ENCODE measurements around the gene C4orf51.
"Not testable (repeated sequence)": the region's sequence is repeated elsewhere in the genome, so short reads cannot be mapped to it uniquely, and the experiment has no call there.

C4orf51 gene

DNA sequence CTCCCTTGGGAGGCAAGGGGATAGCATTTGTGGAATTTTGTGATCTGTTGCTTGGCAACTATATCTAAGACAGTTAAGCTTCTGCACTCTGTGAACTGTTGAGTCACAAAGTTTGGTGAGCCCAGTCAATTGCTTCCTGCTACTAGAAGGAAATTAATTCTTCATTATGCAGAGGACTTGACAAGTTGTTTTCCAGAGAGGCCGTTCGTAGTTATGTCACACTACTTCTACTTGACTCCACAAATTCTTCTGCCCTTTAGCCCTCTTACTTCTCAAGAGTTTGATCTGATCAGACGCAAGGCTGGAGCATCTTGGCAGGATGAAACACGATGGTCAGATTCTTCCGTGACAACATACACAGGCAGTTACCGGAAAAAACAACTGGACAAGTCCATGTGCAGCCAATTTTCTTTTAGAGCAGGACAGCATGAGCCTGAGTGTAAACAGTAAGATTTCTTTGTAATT lies at the start of gene C4orf51:
C4orf51 (plus strand) TSS at position 156 of the 465 bp plus-strand sequence; CDS start at position 214, 58 bp downstream.
- no peak for FAIRE-seq

DNA sequence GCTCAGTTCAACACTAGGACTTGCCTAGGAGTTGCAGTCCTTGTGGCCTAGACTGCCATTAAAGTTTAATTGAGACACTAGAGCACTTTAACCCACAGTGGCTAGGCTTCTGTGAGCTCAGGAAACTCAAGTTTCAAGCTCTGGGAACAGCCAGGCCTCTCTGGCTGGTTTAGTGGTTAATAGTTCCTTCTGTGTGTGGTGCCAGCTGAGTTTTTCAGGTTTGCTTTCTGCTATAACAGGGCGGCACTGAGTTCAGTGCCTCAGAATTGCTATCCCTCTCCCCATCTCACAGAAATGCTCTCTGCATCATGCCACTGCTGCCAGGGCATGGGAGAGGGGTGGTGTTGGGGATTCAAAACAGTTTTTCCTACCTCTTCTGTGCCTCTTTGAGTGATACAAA lies 44.8 kb upstream of the C4orf51 start:
- FAIRE-seq, result no peak

DNA sequence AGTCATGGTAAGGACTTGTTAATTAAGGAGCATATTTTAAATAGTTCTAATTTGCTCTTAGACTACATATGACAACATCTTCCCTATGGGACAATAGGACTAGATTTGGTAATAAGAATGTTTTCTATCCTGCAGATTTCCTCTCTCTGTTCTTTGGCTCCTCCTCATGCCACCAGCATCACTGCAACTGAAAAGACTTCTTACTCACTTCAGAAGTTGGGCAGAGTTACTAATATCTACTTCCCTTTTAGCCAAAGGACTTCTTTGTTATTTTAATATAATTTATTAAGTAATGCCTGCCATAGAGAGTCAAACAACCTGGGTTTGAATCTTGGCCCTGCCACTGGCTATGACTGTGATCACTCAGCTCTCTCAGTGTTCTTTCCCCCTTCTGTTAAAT lies 44.3 kb upstream of the C4orf51 start:
- no peak for FAIRE-seq

- FAIRE-seq, result no peak
Observed at GRCh38 chr4:145639186-145639698, 40.7 kb upstream of the C4orf51 start.

DNA sequence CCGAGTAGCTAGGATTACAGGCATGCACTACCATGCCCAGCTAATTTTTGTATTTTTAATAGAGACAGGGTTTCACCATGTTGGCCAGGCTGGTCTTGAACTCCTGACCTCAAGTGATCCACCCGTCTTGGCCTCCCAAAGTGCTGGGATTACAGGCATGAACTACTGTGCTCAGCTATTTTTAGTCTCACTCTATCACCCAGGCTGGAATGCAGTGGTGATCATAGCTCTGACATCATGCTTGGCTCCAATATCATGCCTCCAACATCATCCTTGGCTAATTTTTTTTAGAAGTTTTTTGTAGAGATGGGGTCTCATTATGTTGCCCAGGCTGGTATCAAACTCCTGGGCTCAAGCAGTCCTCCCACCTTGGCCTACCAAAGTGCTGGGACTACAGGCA lies 39.7 kb upstream of the C4orf51 start:
- not testable (repeated sequence) for FAIRE-seq

- FAIRE-seq, result no peak
Observed at GRCh38 chr4:145643295-145643694, 36.7 kb upstream of the C4orf51 start.

DNA sequence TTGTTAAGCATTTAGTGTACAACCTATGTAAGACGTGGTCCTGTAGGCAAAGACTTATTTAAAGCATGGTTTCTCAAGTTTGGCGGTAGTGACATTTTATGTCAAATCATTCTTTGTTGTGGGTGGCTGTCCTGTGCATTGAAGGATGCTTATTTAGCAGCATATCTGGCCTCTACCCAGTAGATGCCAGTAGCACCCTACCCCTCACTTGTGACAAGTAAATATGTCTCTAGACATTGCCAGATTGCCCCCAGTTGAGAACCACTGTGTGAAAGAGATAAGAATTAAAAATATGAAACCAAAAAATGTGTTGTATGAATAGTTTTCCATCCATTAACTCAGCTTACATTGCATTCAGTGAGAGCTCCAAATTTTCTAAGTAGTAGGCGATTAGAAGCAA lies 35.2 kb upstream of the C4orf51 start:
- no peak for FAIRE-seq

DNA sequence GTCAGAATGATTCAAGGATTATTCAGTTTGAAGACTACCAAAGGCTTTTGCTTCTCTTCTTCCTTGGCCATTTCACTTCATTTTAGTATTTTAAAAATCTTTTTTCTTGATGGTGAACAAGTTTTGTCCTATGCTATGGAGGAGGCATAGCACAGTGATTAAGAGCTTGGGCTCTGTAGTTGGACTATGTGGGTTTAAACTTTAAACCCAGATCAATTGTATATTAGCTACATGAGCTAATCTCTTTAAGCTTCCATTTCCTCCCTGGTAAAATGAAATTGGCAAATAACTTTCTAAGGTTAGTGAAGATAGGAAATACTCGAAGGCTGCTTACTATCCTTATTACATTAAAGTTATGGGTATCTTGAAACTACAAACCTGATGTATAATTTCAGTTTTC lies 23.8 kb upstream of the C4orf51 start:
- no peak for FAIRE-seq

DNA sequence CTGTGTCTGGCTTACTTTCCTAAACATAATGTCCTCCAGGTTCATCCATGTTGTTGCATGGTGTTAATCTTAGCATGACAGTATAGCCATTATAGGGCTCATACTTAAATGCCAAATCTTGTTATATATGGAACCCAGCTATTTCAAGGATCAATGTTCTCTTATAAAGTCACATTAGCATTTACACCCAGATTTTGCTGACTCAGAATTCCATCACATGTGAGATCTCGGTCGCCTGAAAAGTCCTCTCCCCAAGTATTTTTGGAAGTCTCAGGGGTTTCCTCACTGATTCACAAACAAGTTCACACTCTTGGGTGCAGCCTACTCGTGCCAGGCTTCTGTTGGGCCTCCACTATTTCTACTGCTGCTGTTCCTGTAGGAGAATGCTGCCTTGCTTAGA lies 19.9 kb upstream of the C4orf51 start:
- FAIRE-seq, result no peak

DNA sequence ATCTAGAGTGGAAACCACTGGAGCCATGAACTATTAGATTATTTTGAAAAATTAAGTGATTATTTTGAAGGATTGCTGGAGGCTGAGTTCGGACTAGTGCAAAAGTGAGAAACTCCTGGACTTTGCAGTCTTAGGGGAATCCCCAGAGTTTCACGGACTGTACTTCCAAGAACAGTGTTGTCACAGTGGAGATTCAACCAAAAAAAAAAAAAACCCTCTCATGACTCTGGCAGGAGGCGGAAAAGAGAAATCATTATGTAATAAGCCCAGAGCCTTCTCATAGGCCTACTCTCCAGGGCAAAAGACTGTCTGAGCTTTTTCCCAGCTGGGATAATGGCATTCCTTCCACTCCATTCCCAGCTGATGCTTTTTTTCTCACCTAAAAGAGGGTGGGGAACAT lies 16.8 kb upstream of the C4orf51 start:
- no peak for FAIRE-seq

GRCh38 chr4:145665773-145666172 lies 14.2 kb upstream of the C4orf51 start:
- FAIRE-seq, result no peak

DNA sequence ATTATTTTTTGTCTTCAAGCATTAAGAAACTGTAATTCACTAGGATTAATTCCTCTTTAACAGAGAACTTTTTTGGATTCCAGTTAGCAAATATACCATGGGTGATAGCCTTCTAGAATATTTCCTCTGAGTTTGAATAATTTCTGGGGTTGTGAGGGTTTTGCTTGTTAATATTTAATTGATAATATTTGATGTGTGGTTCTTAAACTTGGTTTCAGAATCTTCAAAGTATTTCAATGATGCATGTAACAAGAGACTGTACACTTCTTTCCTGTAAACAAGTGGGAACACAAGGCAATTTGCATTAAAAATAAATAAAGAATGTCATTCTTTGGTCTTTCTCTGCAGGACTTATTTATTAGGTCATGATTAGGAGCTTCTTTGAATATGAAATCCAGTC lies 9.5 kb upstream of the C4orf51 start:
- FAIRE-seq, result no peak

GRCh38 chr4:145679520-145679919 lies 426 bp upstream of the C4orf51 start:
- no peak for FAIRE-seq

DNA sequence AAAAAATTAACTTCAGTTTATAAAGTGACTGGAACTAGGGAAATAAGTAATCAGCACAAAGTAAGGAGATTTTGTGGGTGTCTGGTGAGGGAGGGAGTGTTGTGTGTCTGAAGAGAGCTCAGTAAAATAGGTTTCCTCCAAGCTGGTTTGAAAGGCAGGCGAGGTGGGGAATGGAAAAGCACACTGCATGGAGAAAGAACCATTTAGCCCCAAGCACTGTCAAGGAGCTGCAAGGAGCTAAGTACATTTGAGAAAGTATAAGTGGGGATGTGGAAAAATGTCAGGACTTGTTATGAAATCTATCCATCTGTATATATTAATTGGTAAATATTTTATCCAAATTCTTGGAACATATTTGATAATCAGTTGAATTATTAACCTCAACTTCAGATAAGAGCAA lies 956 bp downstream of the C4orf51 start:
- no peak for FAIRE-seq

- FAIRE-seq, result no peak
Observed at GRCh38 chr4:145681518-145681917, 1.6 kb downstream of the C4orf51 start.

DNA sequence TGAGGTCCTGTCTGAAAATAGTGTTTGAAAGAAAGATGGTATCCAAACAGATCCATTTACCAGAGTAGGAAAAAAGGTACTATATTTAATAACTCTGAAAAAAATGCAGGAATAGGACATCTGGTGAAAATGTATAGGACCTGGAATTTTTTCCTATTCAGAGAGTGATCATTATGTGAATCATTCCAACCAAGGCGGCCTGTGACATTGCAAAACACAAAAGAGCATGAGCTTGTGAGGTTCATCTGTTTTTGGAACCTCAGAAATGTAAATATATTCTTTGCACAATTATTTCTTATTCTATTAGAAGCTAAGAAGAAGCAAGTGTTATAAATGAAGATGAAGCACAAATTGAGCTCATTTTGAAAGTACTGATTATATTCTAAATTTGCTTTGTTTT lies 2.0 kb downstream of the C4orf51 start:
- no peak for FAIRE-seq

DNA sequence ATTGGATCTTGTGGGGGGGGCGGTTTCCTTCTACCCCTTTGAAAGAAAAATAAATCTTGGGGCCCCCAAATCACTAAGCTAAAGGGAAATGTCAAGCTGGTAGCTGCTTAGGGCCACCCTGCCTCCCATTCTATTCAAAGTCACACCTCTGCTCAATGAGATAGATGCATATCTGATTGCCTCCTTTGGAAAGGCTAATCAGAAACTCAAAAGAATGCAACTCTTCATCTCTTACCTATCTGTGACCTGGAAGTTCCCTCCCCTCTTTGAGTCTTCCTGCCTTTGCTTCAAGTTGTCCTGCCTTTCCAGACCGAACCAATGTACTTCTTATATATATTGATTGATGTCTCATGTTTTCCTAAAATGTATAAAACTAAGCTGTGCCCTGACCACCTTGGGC lies 7.0 kb downstream of the C4orf51 start:
- no peak for FAIRE-seq

DNA sequence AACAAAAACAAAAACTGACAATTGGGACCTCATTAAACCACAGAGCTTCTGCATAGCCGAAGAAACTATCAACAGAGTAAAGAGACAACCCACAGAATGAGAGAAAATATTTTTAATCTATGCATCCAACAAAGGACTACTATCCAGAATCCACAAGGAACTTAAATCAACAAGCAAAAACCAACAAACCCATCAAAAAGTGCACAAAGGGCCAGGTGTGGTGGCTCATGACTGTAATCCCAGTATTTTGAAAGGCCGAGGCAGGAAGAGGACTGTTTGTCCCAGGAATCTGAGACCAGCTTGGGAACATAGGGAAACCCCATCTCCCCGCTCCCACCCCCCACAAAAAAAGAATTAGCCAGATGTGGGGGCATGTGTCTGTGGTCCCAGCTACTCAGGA lies 10.7 kb downstream of the C4orf51 start:
- no peak for FAIRE-seq

- FAIRE-seq, result not testable (repeated sequence)
Observed at GRCh38 chr4:145691416-145691815, 11.5 kb downstream of the C4orf51 start.

- FAIRE-seq, result no peak
Observed at GRCh38 chr4:145694929-145695328, 15.0 kb downstream of the C4orf51 start.

DNA sequence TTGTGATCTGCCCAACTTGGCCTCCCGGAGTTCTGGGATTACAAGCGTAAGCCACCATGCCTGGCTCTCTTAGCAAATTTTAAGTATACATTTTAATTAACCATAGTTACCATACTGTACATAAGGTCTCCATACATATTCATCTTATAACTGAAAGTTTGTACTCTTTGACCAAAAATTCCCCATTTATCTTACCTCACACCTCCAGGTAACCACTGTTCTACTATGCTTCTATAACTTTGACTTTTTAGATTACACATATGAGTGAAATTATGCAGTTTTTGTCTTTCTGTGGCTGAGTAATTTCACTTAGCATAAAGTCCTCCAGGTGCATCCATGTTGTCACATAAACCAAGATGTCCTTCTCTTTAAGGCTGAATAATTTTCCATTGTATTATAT lies 17.4 kb downstream of the C4orf51 start:
- no peak for FAIRE-seq

DNA sequence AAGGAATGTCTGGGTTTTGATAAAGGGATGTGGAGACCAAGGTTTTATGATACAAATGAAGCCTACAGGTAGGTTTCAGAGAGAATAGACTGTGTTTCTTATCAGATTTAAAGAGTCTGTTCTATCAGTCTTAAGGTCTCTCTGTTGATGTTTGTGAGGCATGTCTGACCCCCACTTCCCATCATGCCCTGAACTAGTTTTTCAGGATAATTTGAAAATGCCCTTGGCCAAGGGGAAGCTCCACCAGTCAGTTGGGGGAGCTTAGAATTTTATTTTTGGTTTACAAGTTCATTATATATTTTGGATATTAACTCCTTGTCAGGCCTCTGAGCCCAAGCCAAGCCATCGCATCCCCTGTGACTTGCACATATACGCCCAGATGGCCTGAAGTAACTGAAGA lies 18.6 kb downstream of the C4orf51 start:
- no peak for FAIRE-seq

DNA sequence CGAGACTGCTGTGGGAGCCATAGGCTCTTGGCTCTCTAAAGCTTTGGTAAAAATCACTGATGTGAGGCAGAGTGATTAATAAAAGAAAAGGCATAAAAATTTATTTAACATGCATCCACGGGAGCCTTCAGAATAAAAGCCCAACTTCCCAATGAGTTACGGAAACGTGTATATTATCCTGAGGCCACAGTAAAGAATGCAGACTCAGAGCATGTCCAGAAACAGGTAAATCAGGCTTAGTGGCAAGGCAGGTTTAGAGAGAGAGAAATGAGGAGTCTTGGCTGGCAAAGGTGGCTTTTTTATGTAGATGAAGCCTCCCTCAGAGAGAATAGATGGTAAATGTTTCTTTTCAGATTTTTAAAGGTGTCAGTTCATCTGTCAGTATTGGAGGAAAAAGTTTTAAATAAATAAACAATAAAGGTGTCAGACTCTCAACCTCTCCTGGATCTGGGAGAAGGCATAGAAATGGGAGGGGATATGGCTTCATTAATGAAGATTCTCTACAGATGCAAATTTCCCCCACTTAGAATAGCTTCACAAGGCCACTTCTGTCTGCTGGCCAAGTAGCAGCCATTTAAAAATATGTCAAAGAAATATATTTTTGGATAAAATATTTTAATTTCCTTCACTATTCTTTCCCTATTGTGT lies 24.0 kb downstream of the C4orf51 start:
- no peak for FAIRE-seq

- no peak for FAIRE-seq
Observed at GRCh38 chr4:145709336-145709735, 29.4 kb downstream of the C4orf51 start.

DNA sequence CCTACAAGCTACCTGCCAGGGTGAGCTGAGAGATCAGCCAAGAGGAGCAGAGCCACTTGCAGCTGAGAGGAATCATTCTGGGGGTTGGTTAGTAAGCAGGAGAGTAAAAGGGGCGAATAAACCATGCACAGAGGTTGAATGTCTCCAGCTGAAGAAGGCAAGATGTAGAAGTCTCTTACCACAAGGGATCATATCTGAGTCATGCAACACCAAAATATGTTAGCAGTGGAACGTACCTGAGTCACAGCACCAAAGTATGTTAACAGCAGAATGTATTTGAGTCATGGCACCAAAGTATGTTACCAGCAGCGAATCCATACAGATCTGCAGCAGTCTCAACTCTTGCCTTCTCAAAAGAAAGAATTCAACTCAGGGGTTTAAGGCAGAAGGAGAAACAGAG lies 29.9 kb downstream of the C4orf51 start:
- no peak for FAIRE-seq

All from endometrium (tissue), 2 donors.